PFSK-1 (cell line): ENCODE data around the gene SSX4.
"Not testable (repeated sequence)": the region's sequence is repeated elsewhere in the genome, so short reads cannot be mapped to it uniquely, and the experiment has no call there.

Source experiments
- REST ChIP-seq, 2 experiments: IDR thresholded peaks; 2 replicates each; pipeline versions ENCODE4 v1.6.1 to v1.8.0; 2011 to 2012; ENCODE audit warnings: low read depth in 2 of 2, low read length in 2 of 2, control low read depth in 1 of 2, inconsistent platforms in 1 of 2, mild to moderate bottlenecking in 1 of 2, moderate library complexity in 1 of 2; ENCODE audit not compliant: insufficient read depth in 1 of 2
- SIN3A ChIP-seq: IDR thresholded peaks from 2 replicates; pipeline ENCODE4 v1.6.1; 2012; ENCODE audit warnings: mild to moderate bottlenecking, low read length, moderate library complexity, borderline replicate concordance; ENCODE audit not compliant: insufficient read depth
- TAF1 ChIP-seq: IDR thresholded peaks from 2 replicates; pipeline ENCODE4 v1.6.1; 2012; ENCODE audit warnings: low read length, control low read depth, borderline replicate concordance; ENCODE audit not compliant: insufficient read depth

- TF ChIP-seq REST (IDR thresholded peaks at IDR 0.05; ENCODE audit: insufficient read depth in 1 of 2, low read depth in 2 of 2, low read length in 2 of 2); SIN3A; TAF1: not testable (repeated sequence)
These were observed at the start of gene SSX4 for GRCh38 chrX:48383239-48383638.
